Measurements from ENCODE around the gene COL5A3. TPM values are rescaled to one million over a fixed set of nuclear protein-coding genes. Genes with fewer than 3 reads are reported as not detected.
"Not testable (repeated sequence)": the region's sequence is repeated elsewhere in the genome, so short reads cannot be mapped to it uniquely, and the experiment has no call there.

Gene COL5A3
- polyA plus RNA-seq (ENCODE audit: insufficient read length): 0.71 TPM
- long read RNA-seq, donor 1: 0 reads
- long read RNA-seq, donor 2: 0 reads
- long read RNA-seq, donor 3: 0 reads
- long read RNA-seq, donor 4: 0 reads
- long read RNA-seq, donor 5, partial matches to known transcripts: 81 of 107 reads
- long read RNA-seq, donor 5, other reads (novel, unspliced or antisense): 26 of 107 reads
- long read RNA-seq, donor 6: 0 reads
- long read RNA-seq, donor 7: 0 reads
- long read RNA-seq, donor 8: 0 reads

- DNase-seq: no peak
Measured at GRCh38 chr19:10010247-10010691, at the start of gene COL5A3. Gene COL5A3 (minus strand): TSS chr19:10010504. CDS start chr19:10010385, 119 bp downstream.

- no peak for DNase-seq
Measured at GRCh38 chr19:10052602-10053360, 42.5 kb upstream of the COL5A3 start.

GRCh38 chr19:10049626-10050025 is 39.3 kb upstream of the COL5A3 start:
- no peak for DNase-seq

- no peak for DNase-seq
Measured at GRCh38 chr19:10045371-10045770, 35.1 kb upstream of the COL5A3 start.

GRCh38 chr19:10044390-10044789 is 34.1 kb upstream of the COL5A3 start:
- no peak for DNase-seq

GRCh38 chr19:10043286-10043927 is 33.1 kb upstream of the COL5A3 start:
- DNase-seq: peak; percentile 18

GRCh38 chr19:10037809-10038208 is 27.5 kb upstream of the COL5A3 start:
- DNase-seq: no peak

- no peak for DNase-seq
Measured at GRCh38 chr19:10037367-10037766, 27.1 kb upstream of the COL5A3 start.

- no peak for DNase-seq
Measured at GRCh38 chr19:10036601-10037071, 26.3 kb upstream of the COL5A3 start.

- no peak for DNase-seq
Measured at GRCh38 chr19:10033614-10034013, 23.3 kb upstream of the COL5A3 start.

GRCh38 chr19:10027158-10027997 is 17.1 kb upstream of the COL5A3 start:
- peak; percentile 90 for DNase-seq

GRCh38 chr19:10026744-10027143 is 16.4 kb upstream of the COL5A3 start:
- no peak for DNase-seq

- not testable (repeated sequence) for DNase-seq
Measured at GRCh38 chr19:10023096-10023495, 12.8 kb upstream of the COL5A3 start.

GRCh38 chr19:10021863-10022262 is 11.6 kb upstream of the COL5A3 start:
- no peak for DNase-seq

- DNase-seq: no peak
Measured at GRCh38 chr19:10021446-10021845, 11.1 kb upstream of the COL5A3 start.

- DNase-seq: no peak
Measured at GRCh38 chr19:10020851-10021250, 10.5 kb upstream of the COL5A3 start.

GRCh38 chr19:10019246-10019645 is 8.9 kb upstream of the COL5A3 start:
- no peak for DNase-seq

GRCh38 chr19:10018786-10019185 is 8.5 kb upstream of the COL5A3 start:
- DNase-seq: no peak

GRCh38 chr19:10018263-10018662 is 8.0 kb upstream of the COL5A3 start:
- no peak for DNase-seq

GRCh38 chr19:10013834-10014618 is 3.7 kb upstream of the COL5A3 start:
- no peak for DNase-seq

- DNase-seq: no peak
Measured at GRCh38 chr19:10013316-10013715, 3.0 kb upstream of the COL5A3 start, which contains the start of gene RDH8. Gene RDH8 (plus strand): TSS chr19:10013483. CDS start chr19:10013498, 15 bp downstream.
